GM12878 (cell line): ENCODE results near the gene GMDS. TPM values are rescaled to one million over a fixed set of nuclear protein-coding genes. Genes with fewer than 3 reads are reported as not detected.

Experiments
- ATAC-seq: fragments of 200-7000 bp; cut with Tn5 transposase; 3 replicates; pipeline ENCODE4 v1.9.1; 2020; ENCODE audit warnings: mild to moderate bottlenecking, moderate library complexity
- BruUV-seq: library from RNA; stranded (reverse); fragments of 400-500 nt; replicated peaks from 2 replicates; lab custom pipeline; 2021; lab: Mats Ljungman, UMichigan
- CTCF ChIA-PET: fragments of 300-600 bp; sonication (Branson Sonifier 250); formaldehyde crosslinking; extraction: SDS; loops from one replicate; lab custom pipeline; 2021; ENCODE audit warnings: inconsistent platforms; lab: Yijun Ruan, JAX
- POLR2A ChIA-PET: fragments of 350-600 bp; formaldehyde crosslinking; extraction: SDS; loops from one replicate; lab custom pipeline; 2021; ENCODE audit warnings: inconsistent platforms; lab: Charles Lee
- RAD21 ChIA-PET: fragments of 300-600 bp; sonication (Branson Sonifier 250); formaldehyde crosslinking; loops from one replicate; lab custom pipeline; 2023; ENCODE audit warnings: antibody characterized with exemption; ENCODE audit not compliant: unreplicated experiment; lab: Charles Lee
- SMC1A ChIA-PET: fragments of 300-600 bp; sonication (Branson Sonifier 250); formaldehyde crosslinking; loops from one replicate; lab custom pipeline; 2023; ENCODE audit not compliant: unreplicated experiment, uncharacterized antibody; lab: Charles Lee
- DNase-seq: peaks from one replicate; pipeline ENCODE4 v3.0.0-alpha.2; 2011; ENCODE audit warnings: low read depth, low spot score
- FAIRE-seq: peaks from 3 replicates; lab custom pipeline; 2011; peaks lifted over from hg19 to GRCh38; lab: Jason Lieb, UNC
- H2AFZ ChIP-seq: 2 replicates; pipeline ENCODE4 v1.6.0; 2011; ENCODE audit warnings: low read depth, low read length, control low read depth; ENCODE audit not compliant: control insufficient read depth
- H3K27ac ChIP-seq: 2 replicates; pipeline ENCODE4 v1.5.1; 2011; ENCODE audit warnings: control low read depth; ENCODE audit not compliant: control insufficient read depth, insufficient read depth
- H3K27me3 ChIP-seq, 2 experiments: replicated peaks in 1 of 2; 2 replicates each; pipeline versions ENCODE4 v1.6.0 to v1.6.1; 2011; ENCODE audit warnings: low read length in 1 of 2; ENCODE audit not compliant: control insufficient read depth in 2 of 2, insufficient read depth in 2 of 2
- H3K36me3 ChIP-seq, 2 experiments: 2 replicates each; pipeline ENCODE4 v1.5.1; 2011; ENCODE audit warnings: low read length in 1 of 2; ENCODE audit not compliant: control insufficient read depth in 2 of 2, insufficient read depth in 2 of 2
- H3K4me1 ChIP-seq: 2 replicates; pipeline ENCODE4 v1.6.1; 2011; ENCODE audit warnings: mild to moderate bottlenecking, low read length, moderate library complexity, mixed read lengths; ENCODE audit not compliant: control insufficient read depth, insufficient read depth
- H3K4me2 ChIP-seq: 2 replicates; pipeline ENCODE4 v1.6.0; 2011; ENCODE audit warnings: control low read depth; ENCODE audit not compliant: control insufficient read depth, insufficient read depth
- H3K4me3 ChIP-seq: fragments of 200-600 bp; sonication (generic); 2 replicates; pipeline ENCODE4 v1.5.1; 2016
- H3K79me2 ChIP-seq: 2 replicates; pipeline ENCODE4 v1.6.0; 2011; ENCODE audit warnings: low read length; ENCODE audit not compliant: control insufficient read depth, insufficient read depth
- H3K9ac ChIP-seq: 2 replicates; pipeline ENCODE4 v1.8.0; 2011; ENCODE audit warnings: low read length, control low read depth, mixed read lengths; ENCODE audit not compliant: control insufficient read depth, insufficient read depth
- H3K9me3 ChIP-seq: replicated peaks from 3 replicates; pipeline ENCODE4 v1.5.1; 2011; ENCODE audit warnings: mild to moderate bottlenecking, low read length; ENCODE audit not compliant: control insufficient read depth, insufficient read depth
- H4K20me1 ChIP-seq: 2 replicates; pipeline ENCODE4 v1.6.0; 2011; ENCODE audit not compliant: control insufficient read depth, insufficient read depth
- ASH2L ChIP-seq: fragments of 300-600, 200-600 bp; sonication (generic); IDR thresholded peaks from 2 replicates; pipeline ENCODE4 v1.6.1; 2017; ENCODE audit warnings: low read depth, mild to moderate bottlenecking, borderline replicate concordance
- ATF3 ChIP-seq: IDR thresholded peaks from 2 replicates; pipeline ENCODE4 v1.6.1; 2011; ENCODE audit warnings: low read depth, mild to moderate bottlenecking, low read length, moderate library complexity, borderline replicate concordance; ENCODE audit errors: extremely low read depth
- ATF7 ChIP-seq: fragments of 450-650 bp; IDR thresholded peaks from 2 replicates; pipeline ENCODE4 v1.6.1; 2016; ENCODE audit warnings: low read depth, mild to moderate bottlenecking
- CHD4 ChIP-seq: fragments of 200-600 bp; sonication (generic); IDR thresholded peaks from 2 replicates; pipeline ENCODE4 v1.6.1; 2016; ENCODE audit warnings: mild to moderate bottlenecking
- DPF2 ChIP-seq: fragments of 450-650 bp; IDR thresholded peaks from 2 replicates; pipeline ENCODE4 v1.6.1; 2017; ENCODE audit warnings: mild to moderate bottlenecking
- EP300 ChIP-seq, 2 experiments: fragments of 150-350 bp in 1 of 2; IDR thresholded peaks; 2 replicates each; pipeline ENCODE4 v1.6.1; 2011 to 2012; ENCODE audit warnings: low read depth in 2 of 2, low read length in 2 of 2, borderline replicate concordance in 1 of 2, improper control_type of control experiment in 1 of 2, inconsistent platforms in 1 of 2; ENCODE audit not compliant: control insufficient read depth in 1 of 2
- HDGF ChIP-seq: fragments of 450-650 bp; IDR thresholded peaks from 2 replicates; pipeline ENCODE4 v1.6.1; 2016; ENCODE audit warnings: antibody characterized with exemption
- IRF4 ChIP-seq: IDR thresholded peaks from 2 replicates; pipeline ENCODE4 v1.6.1; 2011; ENCODE audit warnings: low read depth, low read length
- IRF5 ChIP-seq: fragments of 450-650 bp; IDR thresholded peaks from 2 replicates; pipeline ENCODE4 v1.6.1; 2017; ENCODE audit warnings: borderline replicate concordance
- NFXL1 ChIP-seq: fragments of 450-650 bp; IDR thresholded peaks from 2 replicates; pipeline ENCODE4 v1.6.1; 2017; ENCODE audit warnings: antibody characterized with exemption, mild to moderate bottlenecking, borderline replicate concordance
- NFYA ChIP-seq: IDR thresholded peaks from 2 replicates; pipeline ENCODE4 v1.6.1; 2011; ENCODE audit warnings: low read depth, mild to moderate bottlenecking, low read length, improper control_type of control experiment, borderline replicate concordance
- RUNX3 ChIP-seq: IDR thresholded peaks from 2 replicates; pipeline ENCODE4 v1.6.1; 2012; ENCODE audit warnings: low read length, inconsistent platforms
- YY1 ChIP-seq: IDR thresholded peaks from 2 replicates; pipeline ENCODE4 v1.6.1; 2011; ENCODE audit warnings: low read depth, mild to moderate bottlenecking, low read length
- ZBED1 ChIP-seq: IDR thresholded peaks from 2 replicates; pipeline ENCODE4 v1.6.1; 2016; ENCODE audit warnings: borderline replicate concordance
- WGBS: methylation state at CpG from one replicate; pipeline ENCODE4 v1.1.6; 2016; ENCODE audit warnings: low lambda C conversion rate; ENCODE audit not compliant: insufficient replicate concordance, insufficient coverage; ENCODE audit errors: missing lambda C conversion rate; 5-methylcytosine and 5-hydroxymethylcytosine counted together
- in situ Hi-C: fragments of 300-500 bp; cut with MboI; formaldehyde crosslinking; loops from 9 replicates; pipeline ENCODE4 v1.14.3; 2018; ENCODE audit warnings: mixed read lengths
- intact Hi-C: fragments of 100-400 bp; cut with micrococcal nuclease; formaldehyde crosslinking; loops from one replicate; pipeline ENCODE4 v1.14.2; 2022; ENCODE audit not compliant: unreplicated experiment
- polyA plus RNA-seq, 11 experiments: library from polyadenylated mRNA; depleted of rRNA in 4 of 11; unstranded in 6 of 11; stranded (reverse) in 5 of 11; fragments of >200 nt; fragmentation: Nextera tagmentation in 4 of 11; fragmentation: Illumina TruSeq in 1 of 11; extraction: Ambion mirVana in 4 of 11; extraction: Trizol in 1 of 11; gene quantifications; 1 replicate in 1 of 11; 2 replicates in 10 of 11; pipeline versions ENCODE4 v1.2.1 to v1.2.3, GENCODE V29; 2011 to 2016; ENCODE audit warnings: inconsistent platforms in 2 of 11, missing spikeins in 2 of 11, low read depth in 1 of 11
- total RNA-seq, 4 experiments: library from RNA; depleted of rRNA in 3 of 4; stranded (reverse); fragments of >200 nt in 3 of 4; fragmentation: Illumina TruSeq in 1 of 4; extraction: Trizol in 1 of 4; gene quantifications; 2 replicates each; pipeline versions ENCODE4 v1.2.1 to v1.2.3, GENCODE V29; 2013 to 2021

The GMDS gene
- total and polyA plus RNA-seq, 10 of the 15 experiments (the other 5 are each of a cell fraction or from before 2014, with no cell fraction given) = 0.61 to 53.8 (median 29.3) TPM

DNA sequence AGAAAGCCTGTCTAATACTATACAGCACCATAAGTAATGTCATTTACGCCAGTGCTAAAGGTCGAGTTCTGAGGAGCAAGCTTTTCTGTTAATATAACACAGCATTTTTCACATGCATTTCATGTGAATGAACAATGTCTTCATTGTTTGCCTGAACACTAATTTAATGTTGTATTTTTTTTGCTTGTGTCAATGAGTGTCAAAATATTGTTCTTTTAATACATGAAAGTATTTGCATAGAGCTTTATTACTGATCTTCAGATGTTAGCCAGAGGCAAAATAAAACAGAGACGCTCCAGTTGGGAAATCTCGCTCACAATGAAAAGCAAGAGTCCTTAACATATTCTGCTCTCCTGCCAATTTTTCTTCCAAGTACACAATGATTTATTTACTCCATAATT lies 483.9 kb downstream of the GMDS start:
- Histone ChIP-seq H3K36me3 (no peaks in the 10 kb centered on the region; a peak in 1 of 4 replicates), H3K4me3 (no peak overlapping the region), H2AFZ (no peak overlapping the region), H4K20me1 (no peaks in the 10 kb centered on the region), H3K27ac (no peak overlapping the region), H3K4me1 (no peaks in the 10 kb centered on the region), H3K79me2 (no peaks in the 10 kb centered on the region), H3K9ac (no peak overlapping the region), H3K27me3 (no peaks in the 10 kb centered on the region), H3K9me3 (no peaks in the 10 kb centered on the region)
- no peak for ATAC-seq
- no peak for FAIRE-seq
- ChIA-PET RAD21 (no interaction called here), POLR2A (no interaction called here), SMC1A (no interaction called here), CTCF (no interaction called here)
- no TSS peak for BruUV-seq
- 96% methylated on average over 4 of the region's 4 CpGs for WGBS
- in situ Hi-C loops = no loop called here
- TF ChIP-seq RUNX3 = no peak
- TF ChIP-seq ASH2L = no peak
- TF ChIP-seq ATF7 = no peak
- TF ChIP-seq HDGF = no peak
- no peak for TF ChIP-seq NFXL1
- TF ChIP-seq YY1 = no peak
- no peak for TF ChIP-seq EP300 (IDR thresholded peaks at IDR 0.05; ENCODE audit: borderline replicate concordance in 1 of 2, control insufficient read depth in 1 of 2, low read depth in 2 of 2, low read length in 2 of 2)
- TF ChIP-seq IRF4 = no peak
- no peak for TF ChIP-seq CHD4
- no peak for TF ChIP-seq ATF3
- no peak for TF ChIP-seq DPF2
- TF ChIP-seq ZBED1 = no peak
- no peak for TF ChIP-seq IRF5
- no peak for TF ChIP-seq NFYA
- TF ChIP-seq, all 136 proteins: peak for 0
- no peak overlapping the region for H3K4me2 ChIP-seq
- intact Hi-C loops = no loop called here
- DNase-seq = no peak
